Colonic mucosa (tissue), 4 donors: Measurements from ENCODE around the gene SNX8. TPM values are rescaled to one million over a fixed set of nuclear protein-coding genes. Genes with fewer than 3 reads are reported as not detected.

Experiments
- DNase-seq: peaks from one replicate; pipeline ENCODE4 v3.0.0-alpha.2; 2020
- H3K27ac ChIP-seq: fragments of 200-600 bp; one replicate; pipeline ENCODE4 v1.8.0; 2021
- H3K27me3 ChIP-seq: fragments of 200-600 bp; one replicate; pipeline ENCODE4 v1.8.0; 2021
- H3K36me3 ChIP-seq: fragments of 200-600 bp; one replicate; pipeline ENCODE4 v1.8.0; 2021
- H3K4me1 ChIP-seq: fragments of 200-600 bp; one replicate; pipeline ENCODE4 v1.8.0; 2021; ENCODE audit warnings: mild to moderate bottlenecking
- H3K4me3 ChIP-seq: fragments of 200-600 bp; one replicate; pipeline ENCODE4 v1.8.0; 2021
- H3K9ac ChIP-seq, 2 donors: one replicate each; pipeline ENCODE4 v1.7.0; 2013; ENCODE audit warnings: control low read depth in 2 of 2, low read depth in 2 of 2, low read length in 2 of 2
- H3K9me3 ChIP-seq: fragments of 200-600 bp; one replicate; pipeline ENCODE4 v1.8.0; 2021
- CTCF ChIP-seq: fragments of 200-600 bp; IDR thresholded peaks from one replicate; pipeline ENCODE4 v1.8.0; 2022; ENCODE audit warnings: antibody characterized with exemption, mild to moderate bottlenecking
- intact Hi-C: fragments of 100-400 bp; cut with DNase I; formaldehyde crosslinking; loops from one replicate; pipeline ENCODE4 v1.14.1; 2022
- total RNA-seq, 2 donors: library from RNA; stranded (reverse); fragmentation: NEBNext Ultra II Directional in 1 of 2; extraction: Animal tissue kit (Norgen Biotek cat#: 25700) in 1 of 2; gene quantifications; one replicate each; pipeline ENCODE4 v1.2.1, GENCODE V29; 2021
- donor health status: healthy.
- donor health status: DM: no; HTN: no; CAD: no.
- donor health status: DM: no; HTN: no; CAD: no.

The SNX8 gene
- total RNA-seq, 2 donors from 2014 or later: 22.4 to 36.7 TPM

DNA sequence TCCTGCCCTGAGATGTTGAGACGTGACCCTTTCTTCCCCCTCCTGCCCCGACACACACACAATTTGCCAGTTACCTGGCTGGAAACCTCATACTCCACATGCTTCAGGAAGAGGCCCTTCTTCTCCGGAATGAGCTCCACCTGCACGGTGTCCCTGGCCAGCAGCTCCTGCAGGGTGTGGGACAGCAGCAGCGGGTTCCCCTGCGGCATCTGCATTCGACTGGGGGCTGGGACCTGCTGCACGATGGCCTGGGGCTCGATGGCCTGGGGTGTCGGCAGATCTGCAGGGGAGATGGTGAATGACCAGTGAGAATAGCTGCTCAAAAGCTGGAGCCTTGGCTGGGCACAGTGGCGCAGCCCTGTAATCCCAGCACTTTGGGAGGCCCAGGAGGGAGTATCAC is 36.2 kb downstream of the SNX8 start:
- no peaks in the 10 kb centered on the region for H3K4me1 ChIP-seq
- H3K27me3 ChIP-seq: no peaks in the 10 kb centered on the region
- no peaks in the 10 kb centered on the region for H3K9me3 ChIP-seq
- TF ChIP-seq CTCF: no peak
- no peak overlapping the region for H3K4me3 ChIP-seq
- intact Hi-C loops: no loop called here
- no peak overlapping the region for H3K27ac ChIP-seq
- no peak overlapping the region for H3K9ac ChIP-seq
- H3K36me3 ChIP-seq: no peaks in the 10 kb centered on the region
- DNase-seq: no peak

GRCh38 chr7:2276107-2276506 is 38.1 kb downstream of the SNX8 start:
- Histone ChIP-seq H3K27ac (no peak overlapping the region), H3K9ac (no peak overlapping the region), H3K27me3 (no peaks in the 10 kb centered on the region), H3K4me3 (no peak overlapping the region), H3K4me1 (no peaks in the 10 kb centered on the region), H3K9me3 (no peaks in the 10 kb centered on the region), H3K36me3 (no peaks in the 10 kb centered on the region)
- no peak for TF ChIP-seq CTCF
- DNase-seq: no peak
- intact Hi-C loops: no loop called here

- no peaks in the 10 kb centered on the region for H3K9me3 ChIP-seq
- no peak overlapping the region for H3K9ac ChIP-seq
- H3K4me1 ChIP-seq: no peaks in the 10 kb centered on the region
- no peak for TF ChIP-seq CTCF
- H3K4me3 ChIP-seq: no peak overlapping the region
- H3K27ac ChIP-seq: no peak overlapping the region
- no peak for DNase-seq
- no peaks in the 10 kb centered on the region for H3K27me3 ChIP-seq
- intact Hi-C loops: no loop called here
- H3K36me3 ChIP-seq: no peaks in the 10 kb centered on the region
Measured at GRCh38 chr7:2275101-2275500, 39.1 kb downstream of the SNX8 start.

DNA sequence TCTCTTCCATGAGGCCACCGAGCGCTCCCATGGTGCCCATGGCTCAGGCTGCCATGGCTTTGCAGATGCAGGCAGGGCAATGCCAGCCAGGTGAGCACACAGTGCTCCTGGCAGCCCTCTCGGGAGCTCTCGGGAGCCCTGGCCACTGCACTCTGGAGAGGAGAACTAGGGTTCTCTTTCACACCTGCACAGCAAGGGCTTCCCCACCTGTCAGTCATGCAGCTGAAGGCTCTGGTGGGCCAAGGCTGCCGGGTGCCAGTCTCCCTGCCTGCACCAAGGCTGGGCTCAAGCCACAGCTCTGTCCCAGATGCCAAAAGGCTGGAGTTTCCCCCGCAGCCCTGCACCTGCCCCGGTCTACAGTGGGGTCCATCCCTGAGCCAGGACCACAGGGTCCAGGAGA is 39.6 kb downstream of the SNX8 start:
- Histone ChIP-seq H3K9ac (no peak overlapping the region), H3K27ac (no peak overlapping the region), H3K27me3 (no peaks in the 10 kb centered on the region), H3K4me3 (no peak overlapping the region), H3K4me1 (no peaks in the 10 kb centered on the region), H3K9me3 (no peaks in the 10 kb centered on the region), H3K36me3 (no peaks in the 10 kb centered on the region)
- DNase-seq: no peak
- TF ChIP-seq CTCF: no peak
- intact Hi-C loops: no loop called here

- TF ChIP-seq CTCF: no peak
- Histone ChIP-seq H3K27ac (no peak overlapping the region), H3K36me3 (no peaks in the 10 kb centered on the region), H3K4me1 (no peaks in the 10 kb centered on the region), H3K4me3 (no peak overlapping the region), H3K9ac (no peak overlapping the region), H3K27me3 (no peaks in the 10 kb centered on the region), H3K9me3 (no peaks in the 10 kb centered on the region)
- intact Hi-C loops: no loop called here
- DNase-seq: no peak
Measured at GRCh38 chr7:2273866-2274265, 40.4 kb downstream of the SNX8 start.

DNA sequence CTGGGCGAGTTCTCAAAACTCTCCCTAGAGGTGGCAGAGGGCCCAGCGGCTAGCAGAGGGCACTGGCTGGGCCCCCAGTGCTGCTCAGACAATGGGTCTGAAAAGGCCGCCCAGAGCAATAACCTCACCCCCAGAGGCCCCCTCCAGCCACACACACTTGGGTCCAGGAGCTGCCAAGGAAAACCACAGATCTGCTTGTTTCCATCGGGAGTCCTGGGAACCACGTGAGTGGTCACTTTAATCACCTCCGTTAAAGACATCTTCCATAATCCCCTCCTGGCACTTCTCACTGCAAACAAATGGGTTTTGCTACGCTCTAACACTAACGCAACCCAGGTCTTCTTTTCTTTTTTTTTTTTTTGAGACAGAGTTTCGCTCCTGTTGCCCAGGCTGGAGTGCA is 42.2 kb downstream of the SNX8 start:
- no peaks in the 10 kb centered on the region for H3K36me3 ChIP-seq

More for the DNA sequence above, 42.2 kb downstream of the SNX8 start:
- DNase-seq: no peak
- Histone ChIP-seq H3K9me3 (no peaks in the 10 kb centered on the region), H3K4me1 (no peaks in the 10 kb centered on the region), H3K27me3 (no peaks in the 10 kb centered on the region), H3K4me3 (no peak overlapping the region), H3K9ac (no peak overlapping the region), H3K27ac (no peak overlapping the region)
- TF ChIP-seq CTCF: no peak
- intact Hi-C loops: no loop called here
